HG03039 (cell line): ENCODE data around the gene MGST3.
A peak's percentile ranks its signal among the peaks of the same experiment; 100 is the strongest.
"Not testable (repeated sequence)": the region's sequence is repeated elsewhere in the genome, so short reads cannot be mapped to it uniquely, and the experiment has no call there.

ENCODE experiments used
- ATAC-seq: cut with Tn5 transposase; IDR thresholded peaks from one replicate; pipeline ENCODE4 v1.9.1; 2021; ENCODE audit warnings: mild to moderate bottlenecking, moderate library complexity; ENCODE audit not compliant: unreplicated experiment

The MGST3 gene

DNA sequence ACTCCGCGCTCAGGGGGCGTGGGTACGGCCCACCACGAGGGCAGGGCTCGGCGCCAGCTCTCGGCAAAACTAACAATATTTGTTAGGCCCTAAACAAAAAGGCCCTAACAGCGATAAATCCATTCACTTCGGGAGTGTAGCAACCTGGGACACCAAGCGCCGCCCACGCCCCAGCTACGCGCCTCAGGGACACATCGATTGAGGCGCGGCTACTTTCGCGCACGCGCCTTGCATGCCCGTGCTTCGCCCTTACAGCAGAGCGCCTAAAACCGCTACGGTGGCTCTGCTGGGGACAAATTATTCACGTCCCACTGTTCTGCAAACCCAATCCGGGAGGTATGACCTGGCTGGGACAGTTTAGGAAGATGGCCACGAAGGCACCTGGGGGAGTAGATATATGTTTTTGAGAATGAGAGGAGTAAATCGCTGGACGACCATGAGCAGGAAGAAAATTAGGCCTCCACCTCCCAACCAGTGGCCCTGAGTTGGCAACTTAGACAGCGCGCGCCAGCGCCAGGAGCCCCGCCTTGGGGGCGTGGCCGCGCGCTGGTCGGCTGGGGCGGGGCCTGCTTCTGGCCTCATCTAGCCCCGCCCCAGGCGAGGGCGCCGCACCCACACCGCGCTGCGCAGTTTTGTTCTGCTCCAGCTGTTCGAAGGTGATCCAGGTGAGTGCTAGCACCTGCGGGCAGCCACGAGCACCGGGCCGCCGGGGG is at the start of gene MGST3:
Gene MGST3 (plus strand): TSS at position 606 of the 713 bp plus-strand sequence. CDS start 18,614 bp downstream, outside the sequence.
- peak; percentile 84 for ATAC-seq

DNA sequence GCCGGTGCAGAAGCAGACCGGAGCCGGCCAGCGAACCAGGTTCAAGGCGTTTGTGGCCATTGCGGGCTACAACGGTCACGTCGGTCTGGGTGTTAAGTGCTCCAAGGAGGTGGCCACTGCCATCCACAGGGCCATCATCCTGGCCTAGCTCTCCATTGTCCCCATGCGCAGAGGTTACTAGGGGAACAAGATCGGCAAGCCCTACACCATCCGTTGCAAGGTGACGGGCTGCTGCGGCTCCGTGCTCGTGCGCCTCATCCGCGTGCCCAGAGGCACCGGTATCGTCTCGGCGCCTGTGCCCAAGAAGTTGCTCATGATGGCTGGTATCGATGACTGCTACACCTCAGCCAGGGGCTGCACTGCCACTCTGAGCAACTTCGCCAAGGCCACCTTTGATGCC is 49.1 kb upstream of the MGST3 start:
- ATAC-seq: no peak

DNA sequence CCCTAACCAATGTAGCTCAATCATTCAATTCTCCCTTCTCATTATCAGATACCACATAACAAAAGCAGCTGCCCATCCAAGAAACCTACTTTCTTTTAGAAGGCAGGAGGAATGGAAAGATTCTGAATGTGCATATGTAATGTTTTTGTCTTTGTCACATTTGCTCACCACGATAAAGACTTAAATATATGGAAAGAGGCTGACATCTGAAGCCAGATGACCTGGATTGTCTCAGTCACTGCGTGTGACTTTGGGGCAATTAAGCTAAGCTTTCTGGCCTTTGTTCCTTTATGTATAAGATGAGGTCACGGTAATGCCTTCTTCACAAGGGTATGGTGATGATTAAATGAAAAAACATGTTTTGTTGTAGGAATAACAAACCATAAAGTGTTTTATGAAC is 44.6 kb upstream of the MGST3 start:
- no peak for ATAC-seq

GRCh38 chr1:165591391-165591790 is 39.6 kb upstream of the MGST3 start:
- ATAC-seq: not testable (repeated sequence)

DNA sequence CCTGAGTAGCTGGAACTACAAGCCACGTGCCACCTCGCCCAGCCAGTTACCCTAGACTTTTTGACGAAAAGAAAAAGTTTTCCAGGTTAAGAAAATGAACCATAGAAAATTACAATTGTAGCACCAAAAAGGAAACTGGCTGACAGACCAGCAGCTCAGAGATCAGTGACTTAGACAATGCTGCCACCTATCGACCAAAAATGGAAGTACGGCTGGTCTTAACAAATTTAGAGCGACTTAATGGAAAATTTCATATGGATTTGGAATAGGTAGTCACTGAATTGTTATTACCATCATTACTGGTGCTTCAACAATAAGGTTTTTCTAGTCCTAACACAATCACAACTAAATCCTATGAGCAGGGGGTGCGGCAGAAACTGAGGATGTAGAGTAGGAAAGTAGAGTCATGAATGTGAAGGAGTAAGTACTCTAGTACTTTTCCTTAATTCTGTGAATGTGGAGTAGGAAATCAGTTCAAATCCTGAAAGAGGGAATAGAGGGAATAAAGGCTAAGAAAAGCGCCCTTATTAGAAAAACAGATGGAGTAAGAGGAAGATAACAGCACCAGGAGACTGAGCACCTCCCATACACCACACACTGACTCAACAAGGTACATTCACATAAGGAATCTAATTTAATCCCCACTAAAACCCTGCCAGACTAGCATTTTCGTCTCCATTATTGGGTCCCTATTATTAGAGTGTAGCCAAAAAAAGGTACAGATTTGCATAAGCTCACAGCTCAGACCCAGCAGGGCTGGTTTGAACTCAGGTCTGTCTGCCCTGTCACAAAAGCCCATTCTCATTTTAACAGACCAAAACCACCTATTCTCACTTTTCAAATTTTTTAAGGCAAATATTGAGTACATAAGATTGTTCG is 37.9 kb upstream of the MGST3 start:
- ATAC-seq: no peak

DNA sequence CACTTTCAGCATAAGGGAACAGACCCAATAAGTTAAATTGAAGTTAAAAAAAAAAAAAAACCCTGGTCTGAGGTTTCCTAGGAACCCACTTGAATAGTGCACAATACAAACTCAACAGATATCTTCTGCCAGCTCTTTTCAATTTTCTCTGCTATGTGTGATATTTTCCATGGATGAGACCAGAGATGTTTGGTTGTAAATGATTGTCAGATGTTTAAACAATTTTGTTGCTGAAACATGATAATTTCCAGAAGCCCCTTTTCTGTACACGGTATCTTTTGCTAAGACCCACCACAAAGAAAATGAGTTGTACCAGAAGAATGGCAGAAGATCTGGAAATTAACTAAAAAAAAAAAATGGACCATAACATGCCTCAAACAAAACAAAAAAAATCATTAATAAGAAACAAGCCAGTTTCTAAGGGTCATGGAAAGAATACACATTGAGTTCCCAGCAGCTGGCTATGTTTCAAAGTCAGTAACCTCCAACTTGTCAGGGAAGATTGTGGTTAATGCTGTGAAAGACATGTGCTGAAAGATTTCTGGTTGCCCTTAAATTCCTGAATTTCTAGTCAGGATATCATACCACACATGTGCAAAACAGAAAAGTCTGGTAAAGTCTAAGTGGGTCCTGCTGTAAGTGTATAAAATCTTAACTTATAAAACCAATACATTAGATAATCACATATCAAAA is 35.6 kb upstream of the MGST3 start:
- no peak for ATAC-seq

DNA sequence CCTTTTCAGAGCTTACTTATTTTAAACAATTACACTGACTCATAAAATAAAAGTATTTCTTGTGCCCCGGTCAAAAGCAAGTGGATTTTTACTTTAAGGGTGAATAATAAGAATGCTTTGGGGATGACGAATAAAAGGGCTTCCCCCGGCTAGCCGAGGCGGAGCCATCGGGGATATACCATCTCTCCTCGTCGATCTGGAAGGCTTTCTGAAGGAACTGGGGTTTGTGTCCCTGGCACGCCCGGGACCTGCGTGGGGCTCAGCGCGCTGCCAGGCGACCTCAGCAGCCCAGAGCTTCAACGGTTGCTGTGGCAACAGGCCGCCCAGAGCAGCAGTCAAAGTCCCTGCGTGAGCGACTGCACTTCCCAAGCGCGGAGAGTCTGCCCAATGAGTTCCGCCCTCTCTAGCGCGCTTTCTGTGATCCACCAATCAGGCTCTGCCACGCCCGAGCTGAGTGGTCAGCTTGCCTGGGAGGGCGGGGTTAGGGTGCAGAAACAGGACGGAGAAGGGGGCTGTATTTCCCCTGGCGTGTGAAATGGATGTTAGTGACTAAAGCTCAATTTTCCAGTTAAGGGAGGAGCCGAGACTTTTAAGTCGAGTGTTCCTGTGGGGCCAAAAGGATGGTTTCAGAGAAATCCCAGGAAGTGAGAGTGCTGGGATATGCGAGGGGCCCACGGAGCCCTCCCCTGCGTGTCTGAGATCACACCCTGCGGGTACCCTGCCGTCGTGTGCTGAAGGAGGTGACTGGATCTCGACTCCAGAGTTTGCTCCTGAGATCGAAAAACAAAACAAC is 33.0 kb upstream of the MGST3 start:
- peak; percentile 97 for ATAC-seq

DNA sequence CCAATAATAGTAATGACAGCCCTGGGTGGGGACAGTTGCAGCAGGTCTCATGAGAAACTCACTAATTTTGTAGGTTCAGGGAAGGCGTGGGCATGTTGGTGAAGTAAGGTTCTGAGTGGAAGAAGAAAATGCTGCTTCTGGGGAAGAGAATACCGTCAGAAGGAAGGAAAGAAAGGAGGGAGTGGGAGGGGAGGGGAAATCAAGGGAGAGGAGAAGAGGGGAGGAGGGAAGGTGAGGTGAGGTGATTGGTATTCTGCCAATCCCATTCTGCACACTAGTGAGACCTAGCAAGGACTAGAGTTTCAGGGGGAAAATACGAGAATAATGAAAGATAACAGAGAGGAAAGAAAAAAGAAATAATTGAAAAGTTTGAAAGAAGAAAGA is 32.4 kb upstream of the MGST3 start:
- ATAC-seq: no peak

GRCh38 chr1:165600793-165601192 is 30.2 kb upstream of the MGST3 start:
- no peak for ATAC-seq

GRCh38 chr1:165603810-165604209 is 27.2 kb upstream of the MGST3 start:
- ATAC-seq: no peak

DNA sequence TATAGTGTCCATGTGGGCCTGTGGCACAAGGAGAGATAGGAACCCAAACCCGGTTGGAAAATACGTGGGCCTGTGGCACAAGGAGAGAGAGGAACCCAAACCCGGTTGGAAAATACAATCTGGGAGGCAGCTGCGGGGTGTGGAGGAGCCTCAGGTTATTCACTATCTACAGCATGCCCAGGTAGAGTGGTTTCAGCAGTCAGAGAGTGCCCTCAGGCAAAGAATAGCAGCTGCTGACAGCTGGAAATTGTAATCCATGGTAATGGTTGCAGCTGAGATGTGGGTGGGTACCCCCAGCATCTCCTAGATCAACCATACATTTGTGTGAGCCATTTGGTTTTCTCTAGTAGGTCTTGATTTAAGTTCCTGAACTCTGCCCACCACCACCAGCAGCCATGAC is 25.8 kb upstream of the MGST3 start:
- no peak for ATAC-seq

- not testable (repeated sequence) for ATAC-seq
These were observed 24.4 kb upstream of the MGST3 start for GRCh38 chr1:165606676-165607075.

- ATAC-seq: no peak
These were observed 20.2 kb upstream of the MGST3 start for GRCh38 chr1:165610866-165611265.

DNA sequence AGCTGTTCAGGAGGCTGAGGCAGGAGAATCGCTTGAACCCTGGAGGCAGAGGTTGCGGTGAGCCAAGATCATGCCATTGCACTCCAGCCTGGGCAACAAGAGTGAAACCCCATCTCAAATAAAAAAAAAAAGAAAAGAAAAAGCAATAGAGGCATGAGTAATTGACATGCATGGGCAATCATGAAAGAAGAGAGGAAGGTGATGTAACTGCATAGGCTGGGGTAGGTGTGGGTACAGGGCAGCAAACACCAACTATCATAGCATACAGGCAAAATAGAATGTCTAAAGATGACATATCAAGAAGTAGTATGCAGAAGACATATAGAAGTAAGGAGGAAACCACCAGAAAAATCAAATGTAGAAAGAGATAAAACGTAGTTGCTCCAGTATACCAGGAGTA is 19.0 kb upstream of the MGST3 start:
- no peak for ATAC-seq

GRCh38 chr1:165616054-165616612 is 14.9 kb upstream of the MGST3 start:
- no peak for ATAC-seq

- no peak for ATAC-seq
These were observed 14.0 kb upstream of the MGST3 start for GRCh38 chr1:165616987-165617546.

GRCh38 chr1:165619647-165620151 is 11.3 kb upstream of the MGST3 start:
- ATAC-seq: no peak

- no peak for ATAC-seq
These were observed 7.4 kb upstream of the MGST3 start for GRCh38 chr1:165623624-165624023.

GRCh38 chr1:165624441-165624840 is 6.6 kb upstream of the MGST3 start:
- no peak for ATAC-seq
